H7 (cell line): ENCODE data around the gene CA6. TPM values are rescaled to one million over a fixed set of nuclear protein-coding genes. Genes with fewer than 3 reads are reported as not detected.
A peak's percentile ranks its signal among the peaks of the same experiment; 100 is the strongest.
"Not testable (repeated sequence)": the region's sequence is repeated elsewhere in the genome, so short reads cannot be mapped to it uniquely, and the experiment has no call there.

Experiments
- DNase-seq: peaks from one replicate; pipeline ENCODE4 v3.0.0; 2012
- H3K27me3 ChIP-seq: 2 replicates; pipeline ENCODE4 v1.6.0; 2011; ENCODE audit warnings: mild to moderate bottlenecking, low read length; ENCODE audit not compliant: control insufficient read depth, insufficient read depth
- H3K36me3 ChIP-seq: replicated peaks from 2 replicates; pipeline ENCODE4 v1.5.1; 2011; ENCODE audit warnings: low read length; ENCODE audit not compliant: control insufficient read depth, insufficient read depth
- H3K4me3 ChIP-seq: 2 replicates; pipeline ENCODE4 v1.5.1; 2011; ENCODE audit warnings: low read depth, mild to moderate bottlenecking, control low read depth, low read length, moderate library complexity; ENCODE audit not compliant: insufficient read depth
- total RNA-seq: library from RNA; depleted of rRNA; stranded (reverse); fragments of >200 nt; shearing (Covaris generic); gene quantifications from 2 replicates; pipeline ENCODE4 v1.2.3, GENCODE V29; 2014

Gene CA6
- total RNA-seq, 1 experiment from 2014 or later = not detected

DNA sequence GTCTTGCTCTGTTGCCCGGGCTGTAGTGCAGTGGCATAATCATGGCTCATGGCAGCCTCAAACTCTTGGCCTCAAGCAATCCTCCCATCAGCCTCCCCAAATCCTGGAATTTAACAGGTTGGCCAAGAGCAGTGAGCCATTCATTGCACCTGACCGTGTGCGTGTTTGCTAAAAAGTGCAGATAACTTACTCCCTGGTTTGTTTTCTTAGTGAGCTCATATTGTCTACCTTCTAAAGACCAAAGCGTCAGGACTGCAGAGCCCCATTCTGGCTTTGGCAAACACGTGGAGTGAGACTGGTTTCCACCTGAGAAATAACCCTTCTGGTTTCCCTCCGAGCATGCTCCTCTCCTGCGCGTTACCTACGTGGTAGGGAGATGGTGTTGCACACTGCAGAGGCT lies 32.2 kb upstream of the CA6 start:
- H3K27me3 ChIP-seq = no peaks in the 10 kb centered on the region
- H3K36me3 ChIP-seq = no peaks in the 10 kb centered on the region
- H3K4me3 ChIP-seq = no peak overlapping the region
- no peak for DNase-seq

DNA sequence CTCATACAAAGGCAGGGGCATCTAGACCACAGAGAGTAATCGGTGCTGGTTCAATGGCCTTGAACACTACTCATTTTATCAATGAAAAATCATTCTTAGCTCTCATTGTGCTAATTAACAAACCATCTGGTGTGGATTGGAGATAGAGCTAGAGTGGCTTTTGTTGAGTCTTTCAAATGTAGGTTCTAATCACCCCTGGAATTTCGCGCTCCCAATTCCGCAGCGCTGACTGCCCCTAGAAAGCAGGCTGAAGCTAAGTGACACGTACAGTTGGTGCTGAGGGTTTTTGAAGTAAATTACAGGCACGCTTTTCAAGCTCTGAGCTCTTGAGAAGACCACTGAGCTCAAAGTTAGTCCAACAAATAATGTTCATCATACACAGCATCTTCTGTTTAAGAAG lies 31.2 kb upstream of the CA6 start:
- no peak for DNase-seq
- H3K36me3 ChIP-seq = no peaks in the 10 kb centered on the region
- H3K27me3 ChIP-seq = no peaks in the 10 kb centered on the region
- no peak overlapping the region for H3K4me3 ChIP-seq

DNA sequence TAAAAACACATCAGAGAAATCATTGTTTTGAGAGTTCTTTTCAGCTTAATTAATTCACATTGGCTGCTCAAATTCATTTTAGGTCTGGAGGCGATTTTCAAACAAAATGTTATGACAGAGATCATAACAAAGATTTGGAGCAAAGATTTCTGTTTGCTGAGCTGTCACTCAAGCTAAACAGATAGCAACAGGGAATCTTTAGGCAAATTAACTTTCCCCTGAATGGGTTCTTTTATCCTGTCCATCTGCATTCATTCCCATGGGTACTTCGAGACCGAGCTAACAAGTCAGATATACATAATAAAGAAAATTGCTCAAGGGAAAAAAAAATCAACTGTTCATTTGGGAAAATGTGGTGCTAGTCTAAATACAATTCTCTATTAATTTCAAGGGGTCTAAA lies 30.2 kb upstream of the CA6 start:
- Histone ChIP-seq H3K36me3 (no peaks in the 10 kb centered on the region), H3K27me3 (no peaks in the 10 kb centered on the region), H3K4me3 (no peak overlapping the region)
- DNase-seq = peak; percentile 44

DNA sequence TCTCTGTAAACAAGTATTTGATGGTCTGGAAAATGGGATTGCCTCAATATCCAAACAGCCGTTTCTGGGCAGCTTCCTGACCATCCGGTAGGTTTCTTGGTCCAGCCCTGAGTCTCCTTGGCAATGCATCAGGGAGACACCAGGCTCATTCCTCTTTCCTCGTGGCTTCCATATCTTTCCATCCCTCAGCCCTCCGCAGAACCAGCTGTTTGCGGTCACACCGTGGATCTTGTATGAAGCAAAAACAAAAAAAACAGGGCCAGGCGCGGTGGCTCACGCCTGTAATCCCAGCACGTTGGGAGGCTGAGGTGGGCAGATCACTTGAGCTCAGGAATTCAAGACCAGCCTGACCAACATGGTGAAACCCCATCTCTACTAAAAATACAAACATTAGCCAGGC lies 28.1 kb upstream of the CA6 start:
- not testable (repeated sequence) for H3K27me3 ChIP-seq, H3K4me3 ChIP-seq, DNase-seq, H3K36me3 ChIP-seq

DNA sequence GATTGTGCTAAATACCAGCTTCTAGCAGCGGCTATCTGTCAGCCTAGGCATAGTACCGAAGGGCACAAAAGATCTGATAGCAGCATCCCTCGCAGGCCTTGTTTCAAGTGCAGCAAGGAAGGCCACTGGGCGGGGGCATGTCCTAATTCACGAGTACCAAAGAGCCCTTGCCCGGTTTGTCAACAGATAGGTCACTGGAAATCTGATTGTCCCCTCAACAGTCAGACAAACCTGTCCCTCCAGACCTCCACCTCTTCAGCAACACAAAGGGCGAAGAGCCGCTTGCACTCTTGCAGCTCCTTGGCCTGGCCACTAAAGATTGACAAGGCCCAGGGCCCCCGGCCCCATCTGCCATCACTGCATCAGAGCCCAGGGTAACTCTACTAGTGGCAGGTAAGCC lies 22.7 kb upstream of the CA6 start:
- no peaks in the 10 kb centered on the region for H3K27me3 ChIP-seq
- H3K4me3 ChIP-seq = no peak overlapping the region
- DNase-seq = no peak
- no peaks in the 10 kb centered on the region for H3K36me3 ChIP-seq

DNA sequence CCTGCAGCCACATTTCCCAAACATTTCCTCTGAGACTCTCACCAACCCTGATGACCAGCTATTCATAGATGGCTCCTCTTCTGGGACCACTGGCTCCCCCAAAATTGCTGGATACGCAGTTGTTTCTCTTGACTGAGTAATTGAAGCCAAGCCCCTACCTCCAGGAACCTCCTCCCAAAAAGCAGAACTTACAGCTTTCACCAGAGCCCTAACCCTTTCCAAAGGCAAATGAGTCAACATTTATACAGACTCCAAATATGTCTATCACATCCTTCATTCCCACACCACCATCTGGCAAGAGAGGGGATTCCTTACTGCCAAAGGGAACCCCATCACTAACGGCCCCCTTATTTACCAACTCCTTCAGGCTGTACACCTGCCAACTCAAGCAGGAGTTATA lies 20.3 kb upstream of the CA6 start:
- H3K27me3 ChIP-seq = no peaks in the 10 kb centered on the region
- DNase-seq = no peak
- H3K4me3 ChIP-seq = no peak overlapping the region
- no peaks in the 10 kb centered on the region for H3K36me3 ChIP-seq

DNA sequence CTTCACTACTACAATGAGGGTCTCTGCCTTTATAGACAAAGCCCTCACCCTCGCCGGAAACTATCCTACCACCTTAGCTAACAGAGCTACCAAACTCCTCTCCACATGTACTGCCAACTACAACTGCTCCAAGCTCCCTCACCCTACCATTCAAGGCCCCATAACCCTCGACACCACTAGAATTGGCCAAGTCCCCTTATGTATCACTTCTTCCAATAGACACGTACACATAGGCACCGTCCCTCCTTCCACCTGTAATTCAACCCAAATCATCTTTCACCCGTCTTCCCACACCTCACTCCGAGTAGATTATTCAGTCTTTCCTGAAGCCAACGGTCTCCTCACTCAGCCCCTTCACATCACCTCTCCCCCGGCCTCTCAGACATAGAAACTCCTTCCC lies 19.7 kb upstream of the CA6 start:
- H3K4me3 ChIP-seq = no peak overlapping the region
- no peak for DNase-seq
- H3K36me3 ChIP-seq = no peaks in the 10 kb centered on the region
- no peaks in the 10 kb centered on the region for H3K27me3 ChIP-seq

DNA sequence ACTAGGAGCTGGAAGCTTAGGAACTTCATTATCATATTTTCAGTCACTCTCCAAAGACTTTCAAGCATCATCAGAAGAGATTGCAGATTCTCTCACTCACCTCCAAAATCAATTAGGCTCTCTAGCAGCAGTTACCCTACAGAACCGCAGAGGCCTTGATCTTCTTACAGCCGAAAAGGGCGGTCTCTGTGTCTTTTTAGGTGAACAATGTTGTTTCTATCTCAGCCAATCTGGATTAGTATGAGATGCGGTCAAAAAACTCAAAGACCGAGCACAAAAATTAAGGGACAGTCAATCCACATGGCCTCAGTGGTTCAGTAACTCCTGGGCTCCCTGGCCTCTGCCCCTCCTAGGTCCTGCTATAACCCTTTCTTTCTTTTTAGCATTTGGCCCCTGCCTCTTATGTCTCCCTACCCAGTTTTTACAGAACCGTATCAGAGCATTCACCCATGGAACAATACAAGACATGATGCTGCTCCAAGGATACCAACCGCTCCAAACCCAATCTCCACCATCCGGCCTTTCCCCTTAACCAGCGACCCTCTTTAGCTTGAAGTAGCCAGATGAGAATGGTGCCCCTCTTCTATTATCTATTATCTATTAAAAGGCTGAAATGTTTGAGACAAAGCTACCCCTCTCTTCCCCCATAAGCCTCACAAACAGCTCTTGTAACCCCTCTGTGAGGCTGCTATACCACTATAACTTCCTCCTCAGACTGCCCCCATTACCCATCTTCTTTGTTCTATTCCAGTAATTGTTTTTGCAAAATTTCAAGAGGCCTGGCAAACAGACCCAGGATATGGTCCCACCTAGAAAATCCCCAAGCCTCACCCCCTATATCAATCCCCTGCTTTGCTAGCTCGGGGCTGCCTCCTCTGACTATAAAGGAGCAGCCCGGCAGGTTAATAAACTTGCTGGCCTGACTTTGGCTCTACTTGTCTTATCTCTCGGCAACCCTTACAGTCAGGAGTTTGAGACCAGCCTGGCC lies 18.7 kb upstream of the CA6 start:
- H3K27me3 ChIP-seq = no peaks in the 10 kb centered on the region
- H3K36me3 ChIP-seq = no peaks in the 10 kb centered on the region
- no peak overlapping the region for H3K4me3 ChIP-seq
- DNase-seq = no peak

DNA sequence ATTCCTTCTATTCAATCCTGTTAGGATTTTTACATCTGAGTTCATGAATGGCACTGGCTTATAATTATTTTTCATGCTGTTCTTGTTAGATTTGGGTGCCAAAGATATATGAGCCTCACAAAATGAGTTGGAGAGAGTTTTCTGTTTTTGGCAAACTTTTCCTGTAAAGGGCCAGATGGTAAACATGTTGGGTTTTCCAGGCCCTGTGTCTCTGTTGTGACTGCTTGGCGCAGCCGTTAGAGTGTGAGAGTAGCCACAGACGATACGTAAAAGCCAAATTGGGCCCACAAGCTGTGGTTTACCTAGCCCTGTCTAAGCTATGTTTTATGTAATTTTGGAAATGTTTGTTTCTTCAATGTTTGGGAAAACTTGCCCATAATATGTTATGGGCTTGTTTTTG lies 15.6 kb upstream of the CA6 start:
- no peaks in the 10 kb centered on the region for H3K36me3 ChIP-seq
- no peak overlapping the region for H3K4me3 ChIP-seq
- no peaks in the 10 kb centered on the region for H3K27me3 ChIP-seq
- no peak for DNase-seq

DNA sequence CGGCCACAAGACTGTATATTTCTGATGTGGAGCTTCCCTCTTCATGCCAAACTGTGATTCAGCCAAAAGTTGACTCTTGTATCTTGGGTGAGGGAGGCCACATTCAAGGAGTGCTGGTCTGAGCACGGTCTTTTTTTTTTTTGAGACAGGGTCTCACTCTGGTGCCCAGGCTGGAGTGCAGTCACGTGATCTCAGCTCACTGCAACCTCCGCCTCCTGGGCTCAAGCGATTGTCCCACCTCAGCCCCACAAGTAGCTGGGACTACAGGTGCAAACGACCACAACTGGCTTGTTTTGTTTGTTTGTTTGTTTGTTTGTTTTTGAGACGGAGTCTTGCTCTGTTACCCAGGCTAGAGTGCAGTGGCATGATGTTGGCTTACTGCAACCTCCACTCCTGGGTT lies 8.6 kb upstream of the CA6 start:
- DNase-seq, H3K27me3 ChIP-seq, H3K36me3 ChIP-seq, H3K4me3 ChIP-seq: not testable (repeated sequence)

DNA sequence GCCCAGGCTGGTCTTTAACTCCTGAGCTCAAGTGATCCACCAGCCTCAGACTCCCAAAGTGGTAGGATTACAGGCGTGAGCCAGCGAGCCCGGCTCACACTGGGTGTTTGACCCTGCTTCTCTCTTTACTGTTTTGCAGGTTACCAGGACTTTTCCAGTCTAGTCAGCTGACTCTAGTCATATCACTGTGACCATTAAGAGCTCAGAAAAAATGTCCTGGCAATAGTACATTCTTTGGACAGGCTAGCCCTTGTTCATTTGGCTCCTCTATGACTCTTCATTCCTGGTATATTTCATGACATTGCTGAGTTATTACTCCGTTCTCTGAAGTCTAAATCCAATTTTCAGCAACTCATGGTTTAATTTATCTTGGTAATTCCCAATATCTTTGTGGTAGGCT lies 8.0 kb upstream of the CA6 start:
- Histone ChIP-seq H3K36me3 (no peaks in the 10 kb centered on the region), H3K27me3 (no peaks in the 10 kb centered on the region), H3K4me3 (no peak overlapping the region)
- no peak for DNase-seq

DNA sequence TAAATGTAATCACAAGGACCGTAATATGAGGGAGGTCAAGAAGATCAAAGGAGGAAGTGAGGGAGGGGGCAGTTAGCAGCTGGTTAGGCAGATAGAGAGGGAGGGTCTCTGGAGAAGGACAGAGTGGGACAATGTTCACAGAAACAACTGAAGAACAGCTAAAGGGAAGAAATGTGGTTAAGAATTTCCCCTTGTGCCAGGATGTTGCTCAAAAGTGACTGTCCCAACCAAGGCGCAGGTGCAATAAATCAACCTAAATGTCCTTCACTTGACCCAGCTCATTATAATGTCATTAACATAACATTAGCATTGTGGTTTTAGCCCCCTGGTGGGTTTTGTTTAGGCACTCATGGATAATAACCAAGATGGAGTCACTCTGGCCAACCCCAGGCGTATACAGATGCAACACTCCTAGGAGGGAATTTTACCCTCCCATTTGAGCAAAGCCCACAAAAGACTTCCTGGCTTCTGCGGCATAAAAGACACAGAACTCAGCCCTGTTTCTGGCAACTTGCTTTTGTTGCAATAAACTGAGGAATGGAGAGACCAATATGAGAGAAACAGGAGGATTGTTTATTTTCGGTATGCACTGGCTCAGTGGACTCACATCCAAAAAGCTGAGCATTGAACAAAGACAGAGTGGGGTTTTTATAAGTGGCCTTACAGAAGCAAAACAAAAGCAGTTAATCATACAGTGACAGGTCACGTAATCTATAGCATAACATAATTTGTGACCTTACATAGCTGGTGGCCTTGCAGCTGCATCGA lies 7.3 kb upstream of the CA6 start:
- Histone ChIP-seq H3K27me3 (no peaks in the 10 kb centered on the region), H3K4me3 (no peak overlapping the region), H3K36me3 (no peaks in the 10 kb centered on the region)
- no peak for DNase-seq

DNA sequence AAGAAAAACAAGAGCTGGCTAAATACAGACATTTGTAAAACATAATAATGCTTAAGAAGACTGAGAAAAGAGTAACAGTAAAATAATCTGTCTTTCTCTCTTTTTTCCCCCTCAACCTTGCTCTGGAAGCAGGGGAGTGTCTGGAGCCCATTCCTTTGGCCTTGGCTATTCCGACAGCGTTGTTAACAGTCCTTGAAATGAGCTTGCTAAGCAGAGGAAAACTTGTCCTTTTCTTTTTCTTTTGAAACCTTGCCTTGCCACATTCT lies 6.7 kb upstream of the CA6 start:
- Histone ChIP-seq H3K4me3 (no peak overlapping the region), H3K27me3 (no peaks in the 10 kb centered on the region), H3K36me3 (no peaks in the 10 kb centered on the region)
- DNase-seq = no peak

DNA sequence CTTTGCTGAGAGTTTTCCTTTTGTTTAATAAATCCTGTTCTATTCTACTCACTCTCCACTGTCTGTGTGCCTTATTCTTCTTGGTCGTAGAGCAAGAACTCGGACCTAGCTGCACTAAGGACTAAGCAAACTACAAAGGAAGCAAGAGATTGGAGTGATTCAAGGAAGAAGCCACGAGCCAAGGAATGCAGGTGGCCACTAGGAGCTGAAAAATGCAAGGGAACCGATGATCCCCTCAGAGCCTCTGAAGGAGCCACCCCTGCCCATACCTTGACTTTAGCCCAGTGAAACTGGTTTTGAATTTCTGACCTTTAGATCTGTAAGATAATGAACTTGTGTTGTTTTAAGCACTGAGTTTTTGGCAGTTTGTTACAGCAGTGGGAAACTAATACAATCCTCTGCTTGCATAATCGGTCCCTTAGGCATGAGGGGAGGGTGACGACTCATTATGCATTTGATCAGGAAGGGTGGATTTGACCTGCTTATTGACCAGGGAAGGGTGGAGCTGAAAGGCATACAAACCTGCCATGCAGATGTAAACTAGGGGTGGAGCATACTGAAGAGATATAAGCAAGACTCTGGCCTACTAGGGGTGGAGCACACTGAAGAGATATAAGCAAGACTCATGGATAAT lies 6.2 kb upstream of the CA6 start:
- no peaks in the 10 kb centered on the region for H3K36me3 ChIP-seq
- DNase-seq = no peak
- no peak overlapping the region for H3K4me3 ChIP-seq
- H3K27me3 ChIP-seq = no peaks in the 10 kb centered on the region

DNA sequence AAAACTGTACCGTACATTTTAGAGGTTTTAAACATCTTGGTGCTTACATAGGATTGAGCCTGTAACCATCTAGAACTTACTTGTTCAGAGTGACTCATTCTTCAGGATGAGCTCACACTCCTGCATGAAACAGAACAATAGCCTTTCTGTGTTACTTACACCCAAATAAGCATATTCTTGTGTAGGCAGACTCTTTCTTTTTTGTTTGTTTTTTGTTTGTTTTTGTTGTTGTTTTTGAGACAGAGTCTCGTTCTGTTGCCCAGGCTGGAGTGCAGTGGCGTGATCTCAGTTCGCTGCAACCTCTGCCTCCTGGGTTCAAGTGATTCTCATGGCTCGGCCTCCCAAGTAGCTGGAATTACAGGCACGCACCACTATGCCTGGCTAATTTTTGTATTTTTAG lies 3.8 kb upstream of the CA6 start:
- no peak for DNase-seq

More for the DNA sequence above, 3.8 kb upstream of the CA6 start:
- Histone ChIP-seq H3K36me3 (no peaks in the 10 kb centered on the region), H3K27me3 (no peaks in the 10 kb centered on the region), H3K4me3 (no peak overlapping the region)
